Measurements from ENCODE around the gene BCL7A. TPM values are rescaled to one million over a fixed set of nuclear protein-coding genes. Genes with fewer than 3 reads are reported as not detected.
A peak's percentile ranks its signal among the peaks of the same experiment; 100 is the strongest.

Gene BCL7A
- polyA plus RNA-seq, 3 donors = 0.34 to 0.79 (median 0.56) TPM

GRCh38 chr12:122062832-122063693 is 41.4 kb downstream of the BCL7A start:
- Mint-ChIP-seq H3K36me3 (peaks cover 0 to 24% of the 10 kb centered on the region in 2 donors), H3K9me3 (no peaks in the 10 kb centered on the region), H3K27ac (peak overlapping the region; percentile 49 to 92 (median 81)), H3K4me1 (peaks cover 31% of the 10 kb centered on the region), H3K27me3 (ENCODE audit: low read depth in 3 of 3) (peaks cover 0 to 6% (median 3%) of the 10 kb centered on the region in 3 donors), H3K4me3 (peak overlapping the region; percentile 29 to 85)
- 10% methylated on average over 11 of the region's 19 CpGs for WGBS (ENCODE audit: insufficient coverage)
- Histone ChIP-seq H3K36me3 (replicated peaks in 1 of 2; ENCODE audit: control insufficient read depth in 1 of 2, insufficient read depth in 2 of 2, low read length in 2 of 2) (no peaks in the 10 kb centered on the region), H3K4me3 (replicated peaks in 1 of 3; ENCODE audit: low read depth in 2 of 3, low read length in 3 of 3) (peak overlapping the region in 1 of 3 experiments; percentile 30), H3K9me3 (replicated peaks in 1 of 2; ENCODE audit: control insufficient read depth in 1 of 2, insufficient read depth in 1 of 2, low read length in 2 of 2) (no peaks in the 10 kb centered on the region), H2AFZ (ENCODE audit: insufficient read depth, low read depth, low read length, poor library complexity, severe bottlenecking) (peak overlapping the region; percentile 21), H3K27ac (ENCODE audit: low read depth in 1 of 2, low read length in 2 of 2) (peak overlapping the region; percentile 11 to 52), H3K4me2 (replicated peaks; ENCODE audit: extremely low read depth, low read length, poor library complexity, severe bottlenecking) (peak overlapping the region; percentile 60), H3K79me2 (ENCODE audit: insufficient read depth, low read length) (no peaks in the 10 kb centered on the region), H3K9ac (ENCODE audit: insufficient read depth, low read length, poor library complexity, severe bottlenecking) (peak overlapping the region; percentile 18), H3K27me3 (ENCODE audit: control insufficient read depth in 2 of 2, insufficient read depth in 2 of 2, low read length in 2 of 2) (no peaks in the 10 kb centered on the region), H3K4me1 (ENCODE audit: control insufficient read depth in 1 of 2, insufficient read depth in 2 of 2, low read length in 2 of 2) (peaks cover 26 to 28% of the 10 kb centered on the region in 2 donors), H4K20me1 (ENCODE audit: insufficient read depth, low read length) (no peaks in the 10 kb centered on the region)
- peak; percentile 61 to 75 (median 75) for DNase-seq
- TF ChIP-seq CTCF (IDR thresholded peaks at IDR 0.05) = no peak
- intact Hi-C loops (cut with micrococcal nuclease) = no loop called here

GRCh38 chr12:122063694-122064024 is 42.0 kb downstream of the BCL7A start:
- no peaks in the 10 kb centered on the region for H3K36me3 ChIP-seq (replicated peaks in 1 of 2; ENCODE audit: control insufficient read depth in 1 of 2, insufficient read depth in 2 of 2, low read length in 2 of 2)
- DNase-seq = no peak
- peaks cover 36% of the 10 kb centered on the region for H3K4me1 Mint-ChIP-seq
- H3K4me3 Mint-ChIP-seq = peak overlapping the region in 1 of 2 donors; percentile 85
- peak overlapping the region in 6 of 7 donors; percentile 21 to 88 (median 82) for H3K27ac Mint-ChIP-seq
- 90% methylated on average over 4 of the region's 6 CpGs for WGBS (ENCODE audit: insufficient coverage)
- H3K27ac ChIP-seq (ENCODE audit: low read depth in 1 of 2, low read length in 2 of 2) = peak overlapping the region; percentile 11 to 52
- H3K9me3 ChIP-seq (replicated peaks in 1 of 2; ENCODE audit: control insufficient read depth in 1 of 2, insufficient read depth in 1 of 2, low read length in 2 of 2) = no peaks in the 10 kb centered on the region
- no peaks in the 10 kb centered on the region for H3K9me3 Mint-ChIP-seq
- no peaks in the 10 kb centered on the region for H4K20me1 ChIP-seq (ENCODE audit: insufficient read depth, low read length)
- peaks cover 1 to 6% (median 3%) of the 10 kb centered on the region in 3 donors for H3K27me3 Mint-ChIP-seq (ENCODE audit: low read depth in 3 of 3)
- peak overlapping the region; percentile 60 for H3K4me2 ChIP-seq (replicated peaks; ENCODE audit: extremely low read depth, low read length, poor library complexity, severe bottlenecking)
- H3K36me3 Mint-ChIP-seq = peaks cover 0 to 20% of the 10 kb centered on the region in 2 donors
- H3K4me3 ChIP-seq (replicated peaks in 1 of 3; ENCODE audit: low read depth in 2 of 3, low read length in 3 of 3) = peak overlapping the region in 1 of 3 experiments; percentile 30
- no peaks in the 10 kb centered on the region for H3K79me2 ChIP-seq (ENCODE audit: insufficient read depth, low read length)
- H2AFZ ChIP-seq (ENCODE audit: insufficient read depth, low read depth, low read length, poor library complexity, severe bottlenecking) = peak overlapping the region; percentile 21
- intact Hi-C loops (cut with micrococcal nuclease) = no loop called here
- no peak for TF ChIP-seq CTCF (IDR thresholded peaks at IDR 0.05)
- no peak overlapping the region for H3K9ac ChIP-seq (ENCODE audit: insufficient read depth, low read length, poor library complexity, severe bottlenecking)
- peaks cover 27 to 32% of the 10 kb centered on the region in 2 donors for H3K4me1 ChIP-seq (ENCODE audit: control insufficient read depth in 1 of 2, insufficient read depth in 2 of 2, low read length in 2 of 2)
- H3K27me3 ChIP-seq (ENCODE audit: control insufficient read depth in 2 of 2, insufficient read depth in 2 of 2, low read length in 2 of 2) = no peaks in the 10 kb centered on the region

Measured in CD14-positive monocyte (primary cell).